OCI-LY7 (cell line): ENCODE results near the gene KRT17. TPM values are rescaled to one million over a fixed set of nuclear protein-coding genes. Genes with fewer than 3 reads are reported as not detected.

Experiments used
- BruUV-seq: library from RNA; stranded (reverse); fragments of 400-500 nt; replicated peaks from 2 replicates; lab custom pipeline; 2021; lab: Mats Ljungman, UMichigan
- CTCF ChIA-PET: fragments of 300-600 bp; sonication (Branson Sonifier 250); formaldehyde crosslinking; loops from one replicate; lab custom pipeline; 2022; ENCODE audit warnings: antibody characterized with exemption; ENCODE audit not compliant: unreplicated experiment; lab: Charles Lee
- POLR2A ChIA-PET: fragments of 300-600 bp; sonication (Branson Sonifier 250); formaldehyde crosslinking; loops from one replicate; lab custom pipeline; 2022; ENCODE audit warnings: antibody characterized with exemption; lab: Charles Lee
- DNase-seq: peaks from one replicate; pipeline ENCODE4 v3.0.0-alpha.2; 2015; ENCODE audit warnings: low spot score
- H2AFZ ChIP-seq: fragments of 200-600 bp; sonication (generic), shearing (Covaris generic); 2 replicates; pipeline ENCODE4 v1.6.1; 2014; ENCODE audit warnings: mild to moderate bottlenecking, antibody characterized with exemption, low read length, moderate library complexity
- H3K27ac ChIP-seq: fragments of 200-600 bp; sonication (generic); 2 replicates; pipeline ENCODE4 v1.5.1; 2014; ENCODE audit warnings: mixed run types, low read depth, mild to moderate bottlenecking, moderate library complexity, low read length, inconsistent platforms; ENCODE audit not compliant: poor library complexity, severe bottlenecking
- H3K36me3 ChIP-seq: fragments of 200-600 bp; sonication (generic); 2 replicates; pipeline ENCODE4 v1.6.1; 2014; ENCODE audit warnings: mild to moderate bottlenecking, antibody characterized with exemption, low read length, moderate library complexity, mixed read lengths; ENCODE audit not compliant: insufficient read depth
- H3K4me1 ChIP-seq: fragments of 200-600 bp; sonication (generic); 2 replicates; pipeline ENCODE4 v1.5.1; 2014; ENCODE audit warnings: mild to moderate bottlenecking, low read length; ENCODE audit not compliant: insufficient read depth, poor library complexity, severe bottlenecking
- H3K4me2 ChIP-seq: fragments of 200-600 bp; sonication (generic); 2 replicates; pipeline ENCODE4 v1.6.1; 2014; ENCODE audit warnings: mild to moderate bottlenecking, low read length
- H3K4me3 ChIP-seq: fragments of 200-600 bp; sonication (generic); 2 replicates; pipeline ENCODE4 v1.5.1; 2014; ENCODE audit warnings: mild to moderate bottlenecking, low read depth, low read length; ENCODE audit not compliant: poor library complexity, severe bottlenecking
- H3K79me2 ChIP-seq: fragments of 200-600 bp; sonication (generic); 2 replicates; pipeline ENCODE4 v1.6.1; 2016; ENCODE audit warnings: low read depth, mild to moderate bottlenecking, low read length, moderate library complexity, mixed read lengths; ENCODE audit not compliant: insufficient read depth
- H3K9me2 ChIP-seq: fragments of 200-600 bp; sonication (generic); 2 replicates; pipeline ENCODE4 v1.6.1; 2016; ENCODE audit warnings: mild to moderate bottlenecking, low read length, mixed read lengths; ENCODE audit not compliant: insufficient read depth
- H3K9me3 ChIP-seq: fragments of 200-600 bp; sonication (generic); 2 replicates; pipeline ENCODE4 v1.6.1; 2014; ENCODE audit warnings: mild to moderate bottlenecking, mixed run types, low read length, mixed read lengths
- H4K20me1 ChIP-seq: fragments of 200-600 bp; sonication (generic); 2 replicates; pipeline ENCODE4 v1.6.1; 2014; ENCODE audit warnings: mild to moderate bottlenecking, antibody characterized with exemption, low read length, moderate library complexity, mixed read lengths; ENCODE audit not compliant: insufficient read depth
- EZH2phosphoT487 ChIP-seq: fragments of 200-600 bp; sonication (generic); IDR thresholded peaks from 2 replicates; pipeline ENCODE4 v1.6.1; 2018; ENCODE audit warnings: low read depth, borderline replicate concordance, mild to moderate bottlenecking, mixed run types, antibody characterized with exemption, low read length, moderate library complexity, mixed read lengths
- intact Hi-C: fragments of 100-400 bp; cut with micrococcal nuclease; formaldehyde crosslinking; loops from one replicate; pipeline ENCODE4 v1.10.0; 2022; ENCODE audit not compliant: unreplicated experiment
- total RNA-seq, 2 experiments: library from RNA; depleted of rRNA in 1 of 2; stranded (reverse); fragments of >200 nt in 1 of 2; shearing (Covaris generic) in 1 of 2; gene quantifications; 2 replicates each; pipeline ENCODE4 v1.2.3, GENCODE V29; 2014 to 2022
- TF ChIP-seq, protein P1 (sequence below): fragments of 200-600 bp; sonication (generic); conservative IDR thresholded peaks from 2 replicates; pipeline ENCODE4 v1.5.1; 2014; ENCODE audit warnings: mild to moderate bottlenecking, antibody characterized with exemption, low read length, moderate library complexity, mixed read lengths

KRT17 gene
- total RNA-seq, 2 experiments from 2014 or later: 2.1 TPM; not detected in 1

DNA sequence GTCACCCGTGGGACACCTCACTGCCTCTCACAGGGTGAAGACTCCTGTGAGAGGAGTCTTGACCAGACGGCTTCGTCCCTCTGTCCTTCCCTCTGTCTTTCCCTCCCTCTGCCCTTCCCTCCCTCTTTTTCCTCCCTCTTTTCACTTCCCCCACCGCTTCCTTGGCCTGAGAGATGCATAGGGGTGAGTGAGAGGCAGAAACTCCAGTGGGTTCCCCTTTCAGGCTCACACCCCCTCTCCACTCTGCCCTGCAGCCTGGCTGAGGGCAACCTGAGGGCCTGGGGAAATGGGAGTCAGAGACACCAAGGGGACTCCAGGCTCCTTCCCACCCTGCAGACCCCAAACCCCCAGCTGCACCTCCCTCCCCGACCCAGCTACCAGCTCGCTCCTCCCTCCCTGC is 14.6 kb upstream of the KRT17 start:
- TF ChIP-seq, protein P1, sequence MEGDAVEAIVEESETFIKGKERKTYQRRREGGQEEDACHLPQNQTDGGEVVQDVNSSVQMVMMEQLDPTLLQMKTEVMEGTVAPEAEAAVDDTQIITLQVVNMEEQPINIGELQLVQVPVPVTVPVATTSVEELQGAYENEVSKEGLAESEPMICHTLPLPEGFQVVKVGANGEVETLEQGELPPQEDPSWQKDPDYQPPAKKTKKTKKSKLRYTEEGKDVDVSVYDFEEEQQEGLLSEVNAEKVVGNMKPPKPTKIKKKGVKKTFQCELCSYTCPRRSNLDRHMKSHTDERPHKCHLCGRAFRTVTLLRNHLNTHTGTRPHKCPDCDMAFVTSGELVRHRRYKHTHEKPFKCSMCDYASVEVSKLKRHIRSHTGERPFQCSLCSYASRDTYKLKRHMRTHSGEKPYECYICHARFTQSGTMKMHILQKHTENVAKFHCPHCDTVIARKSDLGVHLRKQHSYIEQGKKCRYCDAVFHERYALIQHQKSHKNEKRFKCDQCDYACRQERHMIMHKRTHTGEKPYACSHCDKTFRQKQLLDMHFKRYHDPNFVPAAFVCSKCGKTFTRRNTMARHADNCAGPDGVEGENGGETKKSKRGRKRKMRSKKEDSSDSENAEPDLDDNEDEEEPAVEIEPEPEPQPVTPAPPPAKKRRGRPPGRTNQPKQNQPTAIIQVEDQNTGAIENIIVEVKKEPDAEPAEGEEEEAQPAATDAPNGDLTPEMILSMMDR: no peak
- no peak for TF ChIP-seq EZH2phosphoT487
- BruUV-seq: no TSS peak
- H3K4me2 ChIP-seq: no peak overlapping the region
- POLR2A ChIA-PET: no interaction called here
- H2AFZ ChIP-seq: no peak overlapping the region
- no peaks in the 10 kb centered on the region for H4K20me1 ChIP-seq
- no peak overlapping the region for H3K27ac ChIP-seq
- no peaks in the 10 kb centered on the region for H3K4me1 ChIP-seq
- no peaks in the 10 kb centered on the region for H3K9me3 ChIP-seq
- H3K4me3 ChIP-seq: no peak overlapping the region
- no peaks in the 10 kb centered on the region for H3K79me2 ChIP-seq
- H3K36me3 ChIP-seq: no peaks in the 10 kb centered on the region
- CTCF ChIA-PET: no interaction called here
- H3K9me2 ChIP-seq: no peaks in the 10 kb centered on the region
- DNase-seq: no peak
- intact Hi-C loops: no loop called here

DNA sequence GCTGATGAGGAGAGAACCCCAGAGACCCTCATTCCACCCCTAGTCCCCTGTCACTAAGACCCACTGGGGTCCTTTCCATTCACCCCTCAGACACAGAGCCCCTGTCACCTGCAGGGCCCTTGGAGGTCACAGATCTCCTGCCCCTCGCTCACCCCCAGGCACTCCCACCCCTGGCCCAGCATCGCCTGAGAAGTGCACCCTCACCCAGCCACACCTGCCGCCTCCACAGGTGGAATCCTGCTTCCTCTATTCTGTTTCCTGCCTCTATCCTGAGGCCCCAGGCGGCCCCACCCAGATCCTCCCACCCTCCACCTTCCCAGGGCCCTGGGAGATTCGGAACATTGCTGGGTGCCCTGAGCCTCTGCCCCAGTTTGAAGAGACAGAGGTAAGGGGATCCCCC is 13.8 kb upstream of the KRT17 start:
- H3K79me2 ChIP-seq: no peaks in the 10 kb centered on the region
- H3K4me2 ChIP-seq: no peak overlapping the region
- intact Hi-C loops: no loop called here
- no peaks in the 10 kb centered on the region for H3K4me1 ChIP-seq
- H3K27ac ChIP-seq: no peak overlapping the region
- no peak overlapping the region for H3K4me3 ChIP-seq
- no peaks in the 10 kb centered on the region for H3K9me2 ChIP-seq
- no TSS peak for BruUV-seq
- H4K20me1 ChIP-seq: no peaks in the 10 kb centered on the region
- H3K36me3 ChIP-seq: no peaks in the 10 kb centered on the region
- no peaks in the 10 kb centered on the region for H3K9me3 ChIP-seq
- ChIA-PET CTCF (no interaction called here), POLR2A (no interaction called here)
- H2AFZ ChIP-seq: no peak overlapping the region
- TF ChIP-seq EZH2phosphoT487: no peak
- TF ChIP-seq, protein P1: no peak
- no peak for DNase-seq

DNA sequence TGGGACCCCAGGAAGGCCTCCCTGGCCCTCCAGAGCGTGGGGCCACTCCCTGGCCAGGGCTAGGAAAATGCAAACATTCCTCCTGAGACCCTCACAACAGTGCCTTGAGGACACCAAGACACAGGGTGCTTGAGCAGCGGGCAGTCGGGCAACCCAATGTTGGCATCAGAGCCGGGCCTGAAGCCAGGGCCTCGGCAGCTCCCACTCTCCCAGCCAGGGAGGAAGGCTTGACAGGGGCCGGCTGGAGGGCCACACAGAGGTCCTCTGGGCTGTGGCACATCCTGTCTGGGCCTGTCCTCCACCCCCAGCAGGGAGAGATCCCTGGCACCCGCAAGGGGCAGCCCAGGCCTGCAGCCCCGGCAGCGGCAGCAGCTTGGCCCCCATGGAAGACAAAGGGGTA is 12.3 kb upstream of the KRT17 start:
- Histone ChIP-seq H3K9me3 (no peaks in the 10 kb centered on the region), H3K36me3 (no peaks in the 10 kb centered on the region), H2AFZ (no peak overlapping the region), H3K4me1 (no peaks in the 10 kb centered on the region), H3K27ac (no peak overlapping the region), H3K79me2 (no peaks in the 10 kb centered on the region), H3K4me3 (no peak overlapping the region), H3K4me2 (no peak overlapping the region), H4K20me1 (no peaks in the 10 kb centered on the region), H3K9me2 (no peaks in the 10 kb centered on the region)
- intact Hi-C loops: no loop called here
- BruUV-seq: no TSS peak
- no peak for DNase-seq
- TF ChIP-seq, protein P1: no peak
- TF ChIP-seq EZH2phosphoT487: no peak
- POLR2A ChIA-PET: no interaction called here
- CTCF ChIA-PET: no interaction called here
